GM12878 (cell line): Measurements from ENCODE around the gene UNC45A. TPM values are rescaled to one million over a fixed set of nuclear protein-coding genes. Genes with fewer than 3 reads are reported as not detected.
A peak's percentile ranks its signal among the peaks of the same experiment; 100 is the strongest.

ENCODE experiments used
- ATAC-seq: fragments of 200-7000 bp; cut with Tn5 transposase; 3 replicates; pipeline ENCODE4 v1.9.1; 2020; ENCODE audit warnings: mild to moderate bottlenecking, moderate library complexity
- BruUV-seq: library from RNA; stranded (reverse); fragments of 400-500 nt; replicated peaks from 2 replicates; lab custom pipeline; 2021; lab: Mats Ljungman, UMichigan
- CTCF ChIA-PET: fragments of 300-600 bp; sonication (Branson Sonifier 250); formaldehyde crosslinking; extraction: SDS; loops from one replicate; lab custom pipeline; 2021; ENCODE audit warnings: inconsistent platforms; lab: Yijun Ruan, JAX
- POLR2A ChIA-PET: fragments of 350-600 bp; formaldehyde crosslinking; extraction: SDS; loops from one replicate; lab custom pipeline; 2021; ENCODE audit warnings: inconsistent platforms; lab: Charles Lee
- RAD21 ChIA-PET: fragments of 300-600 bp; sonication (Branson Sonifier 250); formaldehyde crosslinking; loops from one replicate; lab custom pipeline; 2023; ENCODE audit warnings: antibody characterized with exemption; ENCODE audit not compliant: unreplicated experiment; lab: Charles Lee
- SMC1A ChIA-PET: fragments of 300-600 bp; sonication (Branson Sonifier 250); formaldehyde crosslinking; loops from one replicate; lab custom pipeline; 2023; ENCODE audit not compliant: unreplicated experiment, uncharacterized antibody; lab: Charles Lee
- DNase-seq: peaks from one replicate; pipeline ENCODE4 v3.0.0-alpha.2; 2011; ENCODE audit warnings: low read depth, low spot score
- FAIRE-seq: peaks from 3 replicates; lab custom pipeline; 2011; peaks lifted over from hg19 to GRCh38; lab: Jason Lieb, UNC
- H2AFZ ChIP-seq: 2 replicates; pipeline ENCODE4 v1.6.0; 2011; ENCODE audit warnings: low read depth, low read length, control low read depth; ENCODE audit not compliant: control insufficient read depth
- H3K27ac ChIP-seq: 2 replicates; pipeline ENCODE4 v1.5.1; 2011; ENCODE audit warnings: control low read depth; ENCODE audit not compliant: control insufficient read depth, insufficient read depth
- H3K27me3 ChIP-seq, 2 experiments: replicated peaks in 1 of 2; 2 replicates each; pipeline versions ENCODE4 v1.6.0 to v1.6.1; 2011; ENCODE audit warnings: low read length in 1 of 2; ENCODE audit not compliant: control insufficient read depth in 2 of 2, insufficient read depth in 2 of 2
- H3K36me3 ChIP-seq, 2 experiments: 2 replicates each; pipeline ENCODE4 v1.5.1; 2011; ENCODE audit warnings: low read length in 1 of 2; ENCODE audit not compliant: control insufficient read depth in 2 of 2, insufficient read depth in 2 of 2
- H3K4me1 ChIP-seq: 2 replicates; pipeline ENCODE4 v1.6.1; 2011; ENCODE audit warnings: mild to moderate bottlenecking, low read length, moderate library complexity, mixed read lengths; ENCODE audit not compliant: control insufficient read depth, insufficient read depth
- H3K4me2 ChIP-seq: 2 replicates; pipeline ENCODE4 v1.6.0; 2011; ENCODE audit warnings: control low read depth; ENCODE audit not compliant: control insufficient read depth, insufficient read depth
- H3K4me3 ChIP-seq: fragments of 200-600 bp; sonication (generic); 2 replicates; pipeline ENCODE4 v1.5.1; 2016
- H3K79me2 ChIP-seq: 2 replicates; pipeline ENCODE4 v1.6.0; 2011; ENCODE audit warnings: low read length; ENCODE audit not compliant: control insufficient read depth, insufficient read depth
- H3K9ac ChIP-seq: 2 replicates; pipeline ENCODE4 v1.8.0; 2011; ENCODE audit warnings: low read length, control low read depth, mixed read lengths; ENCODE audit not compliant: control insufficient read depth, insufficient read depth
- H3K9me3 ChIP-seq: replicated peaks from 3 replicates; pipeline ENCODE4 v1.5.1; 2011; ENCODE audit warnings: mild to moderate bottlenecking, low read length; ENCODE audit not compliant: control insufficient read depth, insufficient read depth
- H4K20me1 ChIP-seq: 2 replicates; pipeline ENCODE4 v1.6.0; 2011; ENCODE audit not compliant: control insufficient read depth, insufficient read depth
- BACH1 ChIP-seq: fragments of 450-650 bp; IDR thresholded peaks from 2 replicates; pipeline ENCODE4 v1.6.1; 2017; ENCODE audit warnings: mild to moderate bottlenecking, borderline replicate concordance
- BHLHE40 ChIP-seq, 2 experiments: fragments of 450-650 bp in 1 of 2; IDR thresholded peaks; 2 replicates each; pipeline ENCODE4 v1.6.1; 2011 to 2017; ENCODE audit warnings: low read depth in 2 of 2, borderline replicate concordance in 1 of 2, improper control_type of control experiment in 1 of 2, low read length in 1 of 2, mild to moderate bottlenecking in 1 of 2
- BMI1 ChIP-seq: fragments of 450-650 bp; IDR thresholded peaks from 2 replicates; pipeline ENCODE4 v1.6.1; 2016; ENCODE audit warnings: mild to moderate bottlenecking, moderate library complexity, borderline replicate concordance
- CBX3 ChIP-seq: fragments of 200-600 bp; sonication (generic); IDR thresholded peaks from 2 replicates; pipeline ENCODE4 v1.6.1; 2016; ENCODE audit warnings: low read depth, borderline replicate concordance
- FOXM1 ChIP-seq: IDR thresholded peaks from 2 replicates; pipeline ENCODE4 v1.6.1; 2012; ENCODE audit warnings: low read depth, mild to moderate bottlenecking, inconsistent platforms, low read length, moderate library complexity
- NRF1 ChIP-seq: conservative IDR thresholded peaks from 2 replicates; pipeline ENCODE4 v1.6.1; 2011; ENCODE audit warnings: mild to moderate bottlenecking, low read depth, low read length, improper control_type of control experiment
- PML ChIP-seq: IDR thresholded peaks from 2 replicates; pipeline ENCODE4 v1.6.1; 2012; ENCODE audit warnings: low read length, inconsistent platforms
- POU2F2 ChIP-seq: IDR thresholded peaks from 3 replicates; pipeline ENCODE4 v1.6.1; 2011; ENCODE audit warnings: low read depth, mild to moderate bottlenecking, low read length, borderline replicate concordance
- SMAD5 ChIP-seq: IDR thresholded peaks from 2 replicates; pipeline ENCODE4 v1.6.1; 2016; ENCODE audit warnings: antibody characterized with exemption, low read depth
- YBX1 ChIP-seq: fragments of 450-650 bp; IDR thresholded peaks from 2 replicates; pipeline ENCODE4 v1.6.1; 2016; ENCODE audit warnings: antibody characterized with exemption
- WGBS: methylation state at CpG from one replicate; pipeline ENCODE4 v1.1.6; 2016; ENCODE audit warnings: low lambda C conversion rate; ENCODE audit not compliant: insufficient replicate concordance, insufficient coverage; ENCODE audit errors: missing lambda C conversion rate; 5-methylcytosine and 5-hydroxymethylcytosine counted together
- in situ Hi-C: fragments of 300-500 bp; cut with MboI; formaldehyde crosslinking; loops from 9 replicates; pipeline ENCODE4 v1.14.3; 2018; ENCODE audit warnings: mixed read lengths
- intact Hi-C: fragments of 100-400 bp; cut with micrococcal nuclease; formaldehyde crosslinking; loops from one replicate; pipeline ENCODE4 v1.14.2; 2022; ENCODE audit not compliant: unreplicated experiment
- polyA plus RNA-seq, 11 experiments: library from polyadenylated mRNA; depleted of rRNA in 4 of 11; unstranded in 6 of 11; stranded (reverse) in 5 of 11; fragments of >200 nt; fragmentation: Nextera tagmentation in 4 of 11; fragmentation: Illumina TruSeq in 1 of 11; extraction: Ambion mirVana in 4 of 11; extraction: Trizol in 1 of 11; gene quantifications; 1 replicate in 1 of 11; 2 replicates in 10 of 11; pipeline versions ENCODE4 v1.2.1 to v1.2.3, GENCODE V29; 2011 to 2016; ENCODE audit warnings: inconsistent platforms in 2 of 11, missing spikeins in 2 of 11, low read depth in 1 of 11
- total RNA-seq, 4 experiments: library from RNA; depleted of rRNA in 3 of 4; stranded (reverse); fragments of >200 nt in 3 of 4; fragmentation: Illumina TruSeq in 1 of 4; extraction: Trizol in 1 of 4; gene quantifications; 2 replicates each; pipeline versions ENCODE4 v1.2.1 to v1.2.3, GENCODE V29; 2013 to 2021
- TF ChIP-seq, protein P1 (sequence below): fragments of 450-650 bp; formaldehyde crosslinking; IDR thresholded peaks from 2 replicates; pipeline ENCODE4 v1.4.0; 2022; ENCODE audit warnings: mild to moderate bottlenecking, moderate library complexity
- TF ChIP-seq, protein P2 (sequence below): fragments of 450-650 bp; IDR thresholded peaks from 2 replicates; pipeline ENCODE4 v1.6.1; 2016; ENCODE audit warnings: mild to moderate bottlenecking
- TF ChIP-seq, protein P3 (sequence below): IDR thresholded peaks from 2 replicates; pipeline ENCODE4 v1.6.1; 2012; ENCODE audit warnings: low read length, inconsistent platforms
- TF ChIP-seq, protein P4 (sequence below): fragments of 450-650 bp; IDR thresholded peaks from 2 replicates; pipeline ENCODE4 v1.6.1; 2017; ENCODE audit warnings: low read depth, mild to moderate bottlenecking, moderate library complexity

Gene UNC45A
- total and polyA plus RNA-seq, 10 of the 15 experiments (the other 5 are each of a cell fraction or from before 2014, with no cell fraction given) = 10.3 to 57.8 (median 40.5) TPM

DNA sequence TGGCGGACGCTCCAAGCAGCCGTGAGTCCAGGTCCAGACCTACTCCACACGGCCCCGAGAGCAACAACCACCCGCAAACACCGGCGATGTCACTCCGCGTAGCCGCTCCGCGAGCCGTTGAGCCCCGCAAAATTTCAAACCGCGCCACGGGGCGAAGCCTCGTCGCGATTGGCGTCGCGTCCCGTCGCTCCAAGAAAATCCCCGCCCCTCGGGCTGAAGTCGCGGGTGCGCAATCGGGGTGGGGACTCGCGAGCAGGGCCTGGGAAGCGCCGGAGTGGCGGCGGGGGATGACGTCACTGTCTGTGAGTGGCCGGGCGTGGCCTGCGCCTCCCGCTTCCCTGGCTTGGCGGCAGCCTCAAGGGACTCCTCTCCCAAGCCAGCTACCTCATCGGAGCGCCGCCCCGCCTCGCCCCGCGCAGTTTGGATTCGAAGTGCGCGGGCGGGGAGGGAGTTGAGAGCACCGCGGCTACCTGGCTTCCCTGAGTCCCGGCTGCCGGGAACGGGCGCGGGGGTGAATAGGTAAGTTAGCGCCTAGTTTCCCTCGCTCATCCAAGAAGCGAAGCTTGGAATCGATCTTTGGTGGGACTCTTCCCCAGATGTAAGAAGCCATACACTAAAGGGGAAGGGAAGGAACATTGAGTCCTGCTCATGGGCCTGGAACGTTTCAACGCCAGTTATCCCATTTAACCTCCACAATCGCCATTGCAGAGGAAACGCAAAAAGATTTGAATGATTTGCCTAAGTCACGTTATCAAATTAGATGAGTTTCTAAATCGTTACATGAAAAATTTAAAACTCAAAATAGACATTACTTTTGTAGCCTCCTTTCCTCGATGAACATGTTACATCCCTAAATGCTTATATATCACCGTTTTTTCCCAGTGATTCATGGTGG, 59.6 kb downstream of the UNC45A start, which contains the start of gene PRC1:
Gene PRC1 (minus strand): TSS at position 119 of the 895 bp plus-strand sequence. CDS start 118 bp downstream, at position 1.
- Histone ChIP-seq H3K4me1 (peaks cover 3% of the 10 kb centered on the region; the same call in 1 of the 2 replicates), H3K27ac (peak within 1 kb of the TSS; percentile 96), H3K4me2 (peak within 1 kb of the TSS; percentile 85), H3K9me3 (no peaks in the 10 kb centered on the region), H4K20me1 (no peaks in the 10 kb centered on the region), H3K4me3 (peak within 1 kb of the TSS; percentile 99), H3K79me2 (peaks cover 56% of the 10 kb centered on the region), H3K27me3 (no peaks in the 10 kb centered on the region), H2AFZ (peak within 1 kb of the TSS; percentile 99), H3K9ac (peak within 1 kb of the TSS; percentile 99), H3K36me3 (peaks cover 4 to 6% of the 10 kb centered on the region in 2 experiments; a peak in 3 of 4 replicates)
- FAIRE-seq (no peak), DNase-seq (peak; percentile 77), ATAC-seq (peak; percentile 94)
- WGBS = under 1% methylated on average over 67 of the region's 75 CpGs
- in situ Hi-C loops = loop anchor here (25.0 kb wide), 1 partner anchor 1993 kb away; no protein-coding TSS in a partner anchor
- SMC1A ChIA-PET = interaction anchor here (2.0 kb wide), 1 partner anchor 12 kb away, joined by 6 read pairs; no protein-coding TSS in a partner anchor
- CTCF ChIA-PET = interaction anchor here (0.6 to 1.6 kb wide), 3 partner anchors 39 to 55 kb away, joined by 3 to 5 read pairs (median 3); partner anchors contain the start of gene RCCD1
- RAD21 ChIA-PET = interaction anchor here (0.6 to 1.0 kb wide), 2 partner anchors 59 to 70 kb away, joined by 3 read pairs; no protein-coding TSS in a partner anchor
- intact Hi-C loops = loop anchor here (1.0 to 5.0 kb wide), 2 partner anchors 28 to 37 kb away; partner anchors contain the start of gene VPS33B
- POLR2A ChIA-PET = interaction anchor here (0.8 to 1.6 kb wide), 4 partner anchors 11 to 60 kb away, joined by 3 to 5 read pairs (median 4); partner anchors contain the start of genes RCCD1, UNC45A and VPS33B
- BruUV-seq = TSS peak; percentile 84
- TF ChIP-seq NRF1 (peak; percentile 38; the same call in 1 of the 2 replicates), BHLHE40 (IDR thresholded peaks at IDR 0.05; ENCODE audit: borderline replicate concordance in 1 of 2, low read depth in 2 of 2, low read length in 1 of 2) (peak; percentile 55 to 75; a peak in 2 of 4 replicates), PML (0 out of 2 replicates have a peak, but pooled peaks have one; percentile 50), SMAD5 (peak; percentile 53; the same call in 1 of the 2 replicates), CBX3 (no peak), POU2F2 (peak; percentile 61; the same call in 2 of the 3 replicates), BMI1 (no peak), FOXM1 (peak; percentile 89), BACH1 (peak; percentile 75), YBX1 (no peak)
- TF ChIP-seq, protein P1, sequence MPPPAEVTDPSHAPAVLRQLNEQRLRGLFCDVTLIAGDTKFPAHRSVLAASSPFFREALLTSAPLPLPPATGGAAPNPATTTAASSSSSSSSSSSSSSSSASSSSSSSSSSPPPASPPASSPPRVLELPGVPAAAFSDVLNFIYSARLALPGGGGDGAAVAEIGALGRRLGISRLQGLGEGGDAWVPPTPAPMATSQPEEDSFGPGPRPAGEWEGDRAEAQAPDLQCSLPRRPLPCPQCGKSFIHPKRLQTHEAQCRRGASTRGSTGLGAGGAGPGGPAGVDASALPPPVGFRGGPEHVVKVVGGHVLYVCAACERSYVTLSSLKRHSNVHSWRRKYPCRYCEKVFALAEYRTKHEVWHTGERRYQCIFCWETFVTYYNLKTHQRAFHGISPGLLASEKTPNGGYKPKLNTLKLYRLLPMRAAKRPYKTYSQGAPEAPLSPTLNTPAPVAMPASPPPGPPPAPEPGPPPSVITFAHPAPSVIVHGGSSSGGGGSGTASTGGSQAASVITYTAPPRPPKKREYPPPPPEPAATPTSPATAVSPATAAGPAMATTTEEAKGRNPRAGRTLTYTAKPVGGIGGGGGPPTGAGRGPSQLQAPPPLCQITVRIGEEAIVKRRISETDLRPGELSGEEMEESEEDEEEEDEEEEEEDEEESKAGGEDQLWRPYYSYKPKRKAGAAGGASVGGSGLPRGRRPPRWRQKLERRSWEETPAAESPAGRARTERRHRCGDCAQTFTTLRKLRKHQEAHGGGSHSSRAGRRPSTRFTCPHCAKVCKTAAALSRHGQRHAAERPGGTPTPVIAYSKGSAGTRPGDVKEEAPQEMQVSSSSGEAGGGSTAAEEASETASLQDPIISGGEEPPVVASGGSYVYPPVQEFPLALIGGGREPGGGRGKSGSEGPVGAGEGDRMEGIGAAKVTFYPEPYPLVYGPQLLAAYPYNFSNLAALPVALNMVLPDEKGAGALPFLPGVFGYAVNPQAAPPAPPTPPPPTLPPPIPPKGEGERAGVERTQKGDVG (CRISPR knock-in tag) = peak; percentile 78; the same call in 1 of the 2 replicates
- TF ChIP-seq, protein P2, sequence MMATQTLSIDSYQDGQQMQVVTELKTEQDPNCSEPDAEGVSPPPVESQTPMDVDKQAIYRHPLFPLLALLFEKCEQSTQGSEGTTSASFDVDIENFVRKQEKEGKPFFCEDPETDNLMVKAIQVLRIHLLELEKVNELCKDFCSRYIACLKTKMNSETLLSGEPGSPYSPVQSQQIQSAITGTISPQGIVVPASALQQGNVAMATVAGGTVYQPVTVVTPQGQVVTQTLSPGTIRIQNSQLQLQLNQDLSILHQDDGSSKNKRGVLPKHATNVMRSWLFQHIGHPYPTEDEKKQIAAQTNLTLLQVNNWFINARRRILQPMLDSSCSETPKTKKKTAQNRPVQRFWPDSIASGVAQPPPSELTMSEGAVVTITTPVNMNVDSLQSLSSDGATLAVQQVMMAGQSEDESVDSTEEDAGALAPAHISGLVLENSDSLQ = peak; percentile 99
- TF ChIP-seq, protein P3, sequence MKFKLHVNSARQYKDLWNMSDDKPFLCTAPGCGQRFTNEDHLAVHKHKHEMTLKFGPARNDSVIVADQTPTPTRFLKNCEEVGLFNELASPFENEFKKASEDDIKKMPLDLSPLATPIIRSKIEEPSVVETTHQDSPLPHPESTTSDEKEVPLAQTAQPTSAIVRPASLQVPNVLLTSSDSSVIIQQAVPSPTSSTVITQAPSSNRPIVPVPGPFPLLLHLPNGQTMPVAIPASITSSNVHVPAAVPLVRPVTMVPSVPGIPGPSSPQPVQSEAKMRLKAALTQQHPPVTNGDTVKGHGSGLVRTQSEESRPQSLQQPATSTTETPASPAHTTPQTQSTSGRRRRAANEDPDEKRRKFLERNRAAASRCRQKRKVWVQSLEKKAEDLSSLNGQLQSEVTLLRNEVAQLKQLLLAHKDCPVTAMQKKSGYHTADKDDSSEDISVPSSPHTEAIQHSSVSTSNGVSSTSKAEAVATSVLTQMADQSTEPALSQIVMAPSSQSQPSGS = peak; percentile 72
- TF ChIP-seq, protein P4, sequence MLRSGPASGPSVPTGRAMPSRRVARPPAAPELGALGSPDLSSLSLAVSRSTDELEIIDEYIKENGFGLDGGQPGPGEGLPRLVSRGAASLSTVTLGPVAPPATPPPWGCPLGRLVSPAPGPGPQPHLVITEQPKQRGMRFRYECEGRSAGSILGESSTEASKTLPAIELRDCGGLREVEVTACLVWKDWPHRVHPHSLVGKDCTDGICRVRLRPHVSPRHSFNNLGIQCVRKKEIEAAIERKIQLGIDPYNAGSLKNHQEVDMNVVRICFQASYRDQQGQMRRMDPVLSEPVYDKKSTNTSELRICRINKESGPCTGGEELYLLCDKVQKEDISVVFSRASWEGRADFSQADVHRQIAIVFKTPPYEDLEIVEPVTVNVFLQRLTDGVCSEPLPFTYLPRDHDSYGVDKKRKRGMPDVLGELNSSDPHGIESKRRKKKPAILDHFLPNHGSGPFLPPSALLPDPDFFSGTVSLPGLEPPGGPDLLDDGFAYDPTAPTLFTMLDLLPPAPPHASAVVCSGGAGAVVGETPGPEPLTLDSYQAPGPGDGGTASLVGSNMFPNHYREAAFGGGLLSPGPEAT = peak; percentile 87
